Astrocyte (in vitro differentiated cells and primary cell): Measurements from ENCODE around the gene HLA-DQA1.

ENCODE experiments used
- EZH2 ChIP-seq: IDR thresholded peaks from 2 replicates; pipeline ENCODE4 v1.6.1; 2012; ENCODE audit warnings: mild to moderate bottlenecking, low read length, inconsistent platforms; ENCODE audit not compliant: insufficient read depth
- TF ChIP-seq, protein P1 (sequence below): IDR thresholded peaks from 2 replicates; pipeline ENCODE4 v1.5.1; 2011; ENCODE audit warnings: low read depth, mild to moderate bottlenecking, inconsistent platforms, low read length, moderate library complexity; ENCODE audit not compliant: insufficient read depth

DNA sequence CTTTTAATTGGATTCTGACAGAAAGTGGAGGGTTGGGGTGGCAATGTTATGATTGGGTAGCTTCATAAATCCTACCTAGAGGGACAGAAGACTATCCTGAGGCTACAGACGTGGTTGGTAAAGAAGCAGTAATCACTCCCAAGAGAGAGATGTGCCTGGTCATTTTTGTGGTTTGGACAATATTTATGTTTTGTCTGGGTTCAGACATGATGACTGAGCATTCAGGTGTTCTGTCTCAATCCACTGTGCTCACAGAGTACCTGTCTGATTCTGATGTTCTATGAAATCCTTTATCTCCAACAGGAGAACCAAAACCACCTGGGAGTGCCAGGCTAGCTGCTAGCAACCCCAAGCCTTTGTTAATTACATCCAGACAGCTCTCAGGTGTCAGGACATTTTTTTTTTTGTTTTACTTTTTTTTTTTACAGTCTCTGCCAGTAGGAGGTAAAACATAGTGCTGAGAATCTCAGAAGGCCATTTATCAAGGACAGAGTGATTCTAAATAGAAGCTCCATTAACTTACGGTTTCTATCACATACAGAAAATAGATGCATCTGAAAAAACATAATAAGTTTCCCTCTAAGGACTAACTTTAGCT is 1.6 kb upstream of the HLA-DQA1 start:
- TF ChIP-seq, protein P1, sequence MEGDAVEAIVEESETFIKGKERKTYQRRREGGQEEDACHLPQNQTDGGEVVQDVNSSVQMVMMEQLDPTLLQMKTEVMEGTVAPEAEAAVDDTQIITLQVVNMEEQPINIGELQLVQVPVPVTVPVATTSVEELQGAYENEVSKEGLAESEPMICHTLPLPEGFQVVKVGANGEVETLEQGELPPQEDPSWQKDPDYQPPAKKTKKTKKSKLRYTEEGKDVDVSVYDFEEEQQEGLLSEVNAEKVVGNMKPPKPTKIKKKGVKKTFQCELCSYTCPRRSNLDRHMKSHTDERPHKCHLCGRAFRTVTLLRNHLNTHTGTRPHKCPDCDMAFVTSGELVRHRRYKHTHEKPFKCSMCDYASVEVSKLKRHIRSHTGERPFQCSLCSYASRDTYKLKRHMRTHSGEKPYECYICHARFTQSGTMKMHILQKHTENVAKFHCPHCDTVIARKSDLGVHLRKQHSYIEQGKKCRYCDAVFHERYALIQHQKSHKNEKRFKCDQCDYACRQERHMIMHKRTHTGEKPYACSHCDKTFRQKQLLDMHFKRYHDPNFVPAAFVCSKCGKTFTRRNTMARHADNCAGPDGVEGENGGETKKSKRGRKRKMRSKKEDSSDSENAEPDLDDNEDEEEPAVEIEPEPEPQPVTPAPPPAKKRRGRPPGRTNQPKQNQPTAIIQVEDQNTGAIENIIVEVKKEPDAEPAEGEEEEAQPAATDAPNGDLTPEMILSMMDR, result no peak
- no peak for TF ChIP-seq EZH2
